Mucosa of descending colon (tissue), 3 donors: ENCODE results near the gene ACACA. TPM values are rescaled to one million over a fixed set of nuclear protein-coding genes. Genes with fewer than 3 reads are reported as not detected.

ENCODE experiments used
- ATAC-seq: fragments of 200-7000 bp; cut with Tn5 transposase; one replicate; pipeline ENCODE4 v1.9.1; 2020; ENCODE audit warnings: mild to moderate bottlenecking, moderate library complexity
- DNase-seq, 3 donors: peaks; one replicate each; pipeline ENCODE4 v3.0.0-alpha.2; 2020
- H3K36me3 ChIP-seq: fragments of 200-600 bp; one replicate; pipeline ENCODE4 v1.8.0; 2021; ENCODE audit warnings: low read depth, mild to moderate bottlenecking
- H3K4me1 ChIP-seq: fragments of 200-600 bp; one replicate; pipeline ENCODE4 v1.8.0; 2021; ENCODE audit warnings: low read depth, mild to moderate bottlenecking
- H3K4me3 ChIP-seq: fragments of 200-600 bp; one replicate; pipeline ENCODE4 v1.8.0; 2021; ENCODE audit warnings: mild to moderate bottlenecking
- H3K9me3 ChIP-seq: fragments of 200-600 bp; one replicate; pipeline ENCODE4 v1.8.0; 2021; ENCODE audit warnings: mild to moderate bottlenecking
- CTCF ChIP-seq: fragments of 200-600 bp; IDR thresholded peaks from one replicate; pipeline ENCODE4 v1.8.0; 2022; ENCODE audit warnings: antibody characterized with exemption, mild to moderate bottlenecking
- intact Hi-C, 2 donors: fragments of 100-400 bp; cut with DNase I in 1 of 2; cut with micrococcal nuclease in 1 of 2; formaldehyde crosslinking; loops; one replicate each; pipeline versions ENCODE4 v1.11.0 to v1.11.1; 2022; cut with DNase I, micrococcal nuclease
- total RNA-seq, 3 donors: library from RNA; stranded (reverse); fragmentation: NEBNext Ultra II Directional in 2 of 3; extraction: Animal tissue kit (Norgen Biotek cat#: 25700) in 2 of 3; gene quantifications; one replicate each; pipeline versions ENCODE4 v1.2.1 to v1.2.4, GENCODE V29; 2021 to 2023
- donor health status: DM: no; HTN: no; CAD: no; lungs with moderate emphysema.
- donor health status: DM: no; HTN: no; CAD: no.
- donor health status: DM: no; HTN: yes; CAD: no.

ACACA gene
- total RNA-seq, 3 donors from 2014 or later, result 58.5 to 64.1 (median 60.3) TPM

GRCh38 chr17:37060928-37061327 lies 345.7 kb downstream of the ACACA start:
- no peak for TF ChIP-seq CTCF
- Histone ChIP-seq H3K9me3 (no peaks in the 10 kb centered on the region), H3K4me1 (no peaks in the 10 kb centered on the region), H3K36me3 (no peaks in the 10 kb centered on the region), H3K4me3 (no peak overlapping the region)
- DNase-seq, result no peak
- intact Hi-C loops, result no loop called here
- peak; percentile 52 for ATAC-seq

- no peak for ATAC-seq
- Histone ChIP-seq H3K9me3 (no peaks in the 10 kb centered on the region), H3K36me3 (no peaks in the 10 kb centered on the region), H3K4me3 (no peak overlapping the region), H3K4me1 (no peaks in the 10 kb centered on the region)
- intact Hi-C loops, result no loop called here
- TF ChIP-seq CTCF, result no peak
- no peak for DNase-seq
These were observed 346.5 kb downstream of the ACACA start for GRCh38 chr17:37060094-37060493.

GRCh38 chr17:37059493-37059892 lies 347.1 kb downstream of the ACACA start:
- DNase-seq, result no peak
- no peak overlapping the region for H3K4me3 ChIP-seq
- H3K9me3 ChIP-seq, result no peaks in the 10 kb centered on the region
- intact Hi-C loops, result loop anchor here in 1 of 2 donors (10.0 kb wide), 1 partner anchor 435 kb away; no protein-coding TSS in a partner anchor
- TF ChIP-seq CTCF, result no peak
- no peak for ATAC-seq
- H3K4me1 ChIP-seq, result no peaks in the 10 kb centered on the region
- no peaks in the 10 kb centered on the region for H3K36me3 ChIP-seq

- no peak for DNase-seq
- no peak for TF ChIP-seq CTCF
- intact Hi-C loops, result loop anchor here in 1 of 2 donors (10.0 kb wide), 1 partner anchor 432 kb away; no protein-coding TSS in a partner anchor
- peaks cover 4% of the 10 kb centered on the region for H3K4me1 ChIP-seq
- no peaks in the 10 kb centered on the region for H3K36me3 ChIP-seq
- ATAC-seq, result no peak
- H3K9me3 ChIP-seq, result no peaks in the 10 kb centered on the region
- H3K4me3 ChIP-seq, result no peak overlapping the region
These were observed 350.0 kb downstream of the ACACA start for GRCh38 chr17:37056622-37057021.

- H3K36me3 ChIP-seq, result no peaks in the 10 kb centered on the region
- H3K4me3 ChIP-seq, result no peak overlapping the region
- no peaks in the 10 kb centered on the region for H3K9me3 ChIP-seq
- TF ChIP-seq CTCF, result no peak
- no peak for ATAC-seq
- intact Hi-C loops, result loop anchor here in 1 of 2 donors (10.0 kb wide), 1 partner anchor 430 kb away; no protein-coding TSS in a partner anchor
- H3K4me1 ChIP-seq, result peaks cover 4% of the 10 kb centered on the region
- no peak for DNase-seq
These were observed 351.7 kb downstream of the ACACA start for GRCh38 chr17:37054894-37055293.

- no peak for ATAC-seq
- TF ChIP-seq CTCF, result no peak
- Histone ChIP-seq H3K9me3 (no peaks in the 10 kb centered on the region), H3K4me1 (peaks cover 4% of the 10 kb centered on the region), H3K36me3 (no peaks in the 10 kb centered on the region), H3K4me3 (no peak overlapping the region)
- no peak for DNase-seq
- intact Hi-C loops, result loop anchor here in 1 of 2 donors (10.0 kb wide), 1 partner anchor 428 kb away; no protein-coding TSS in a partner anchor
These were observed 354.2 kb downstream of the ACACA start for GRCh38 chr17:37052450-37052849.
